KBM-7 (cell line): ENCODE data around the gene SLC26A6.

ENCODE experiments used
- DNase-seq: peaks from one replicate; pipeline ENCODE4 v3.0.0-alpha.2; 2015
- in situ Hi-C: fragments of 300-500 bp; cut with MboI; formaldehyde crosslinking; loops from 2 replicates; pipeline ENCODE4 v1.14.3; 2020; ENCODE audit warnings: low sequenced_read_pairs, low pct_unique_long_range_greater_than_20kb, mixed read lengths

SLC26A6 gene

GRCh38 chr3:48636149-48636655 is 941 bp upstream of the SLC26A6 start:
- in situ Hi-C loops, result no loop called here
- no peak for DNase-seq

GRCh38 chr3:48634661-48635221 is 520 bp downstream of the SLC26A6 start:
- DNase-seq, result peak; percentile 61

GRCh38 chr3:48633743-48634142 is 1.5 kb downstream of the SLC26A6 start:
- no peak for DNase-seq
- in situ Hi-C loops, result no loop called here

More at GRCh38 chr3:48634661-48635221, 520 bp downstream of the SLC26A6 start:
- in situ Hi-C loops, result no loop called here

- no peak for DNase-seq
- in situ Hi-C loops, result no loop called here
Observed at GRCh38 chr3:48633256-48633655, 2.0 kb downstream of the SLC26A6 start.

- in situ Hi-C loops, result no loop called here
- DNase-seq, result no peak
Observed at GRCh38 chr3:48631516-48632448, 3.5 kb downstream of the SLC26A6 start.

GRCh38 chr3:48630833-48631232 is 4.4 kb downstream of the SLC26A6 start:
- in situ Hi-C loops, result no loop called here

GRCh38 chr3:48630407-48630806 is 4.9 kb downstream of the SLC26A6 start:
- DNase-seq, result no peak
- in situ Hi-C loops, result no loop called here

More at GRCh38 chr3:48630833-48631232, 4.4 kb downstream of the SLC26A6 start:
- no peak for DNase-seq

- in situ Hi-C loops, result no loop called here
- DNase-seq, result no peak
Observed at GRCh38 chr3:48629894-48630293, 5.4 kb downstream of the SLC26A6 start.

GRCh38 chr3:48628277-48629017 is 6.8 kb downstream of the SLC26A6 start:
- no peak for DNase-seq
- in situ Hi-C loops, result no loop called here

- no peak for DNase-seq
- in situ Hi-C loops, result no loop called here
Observed at GRCh38 chr3:48625600-48625999, 9.7 kb downstream of the SLC26A6 start.

GRCh38 chr3:48624767-48625166 is 10.5 kb downstream of the SLC26A6 start:
- in situ Hi-C loops, result no loop called here
- no peak for DNase-seq

- in situ Hi-C loops, result no loop called here
Observed at GRCh38 chr3:48623851-48624547, 11.3 kb downstream of the SLC26A6 start.

GRCh38 chr3:48621461-48621869 is 13.8 kb downstream of the SLC26A6 start, which contains the start of gene TMEM89:
Gene TMEM89, minus strand, starts transcription at chr3:48621769. Its CDS starts 13 bp downstream, at chr3:48621756.
- in situ Hi-C loops, result no loop called here
- no peak for DNase-seq

More at GRCh38 chr3:48623851-48624547, 11.3 kb downstream of the SLC26A6 start:
- no peak for DNase-seq

- no peak for DNase-seq
- in situ Hi-C loops, result no loop called here
Observed at GRCh38 chr3:48619541-48620524, 15.4 kb downstream of the SLC26A6 start.

- in situ Hi-C loops, result no loop called here
- no peak for DNase-seq
Observed at GRCh38 chr3:48617559-48617958, 17.7 kb downstream of the SLC26A6 start.

GRCh38 chr3:48614044-48614443 is 21.2 kb downstream of the SLC26A6 start:
- in situ Hi-C loops, result no loop called here

GRCh38 chr3:48612309-48612708 is 23.0 kb downstream of the SLC26A6 start:
- in situ Hi-C loops, result no loop called here
- DNase-seq, result no peak

More at GRCh38 chr3:48614044-48614443, 21.2 kb downstream of the SLC26A6 start:
- no peak for DNase-seq
